GM21723 (cell line): ENCODE results near the gene LPO.

Source experiments
- ATAC-seq: cut with Tn5 transposase; IDR thresholded peaks from one replicate; pipeline ENCODE4 v1.9.1; 2021; ENCODE audit warnings: mild to moderate bottlenecking, moderate library complexity; ENCODE audit not compliant: unreplicated experiment

Gene LPO

GRCh38 chr17:58228679-58229078 is 9.7 kb upstream of the LPO start:
- ATAC-seq = no peak

GRCh38 chr17:58229384-58229783 is 9.0 kb upstream of the LPO start:
- no peak for ATAC-seq

- ATAC-seq = no peak
These were observed 8.5 kb upstream of the LPO start for GRCh38 chr17:58229881-58230280.

- ATAC-seq = no peak
These were observed 6.7 kb upstream of the LPO start for GRCh38 chr17:58231641-58232040.

GRCh38 chr17:58232707-58233156 is 5.7 kb upstream of the LPO start:
- peak; percentile 78 for ATAC-seq

- peak; percentile 65 for ATAC-seq
These were observed 4.8 kb upstream of the LPO start for GRCh38 chr17:58233543-58233942.

GRCh38 chr17:58234512-58234911 is 3.9 kb upstream of the LPO start:
- no peak for ATAC-seq

- ATAC-seq = no peak
These were observed 2.6 kb upstream of the LPO start for GRCh38 chr17:58235821-58236220.

- no peak for ATAC-seq
These were observed 2.0 kb upstream of the LPO start for GRCh38 chr17:58236394-58236793.

GRCh38 chr17:58239987-58240386 is 1.6 kb downstream of the LPO start:
- no peak for ATAC-seq

GRCh38 chr17:58242171-58242784 is 3.9 kb downstream of the LPO start:
- no peak for ATAC-seq

- no peak for ATAC-seq
These were observed 6.6 kb downstream of the LPO start for GRCh38 chr17:58244963-58245362.

- no peak for ATAC-seq
These were observed 7.2 kb downstream of the LPO start for GRCh38 chr17:58245428-58246103.

- ATAC-seq = no peak
These were observed 7.8 kb downstream of the LPO start for GRCh38 chr17:58246104-58246740.

- ATAC-seq = no peak
These were observed 8.4 kb downstream of the LPO start for GRCh38 chr17:58246781-58247180.

- ATAC-seq = no peak
These were observed 9.4 kb downstream of the LPO start for GRCh38 chr17:58247511-58248363.

GRCh38 chr17:58248955-58249269 is 10.5 kb downstream of the LPO start:
- no peak for ATAC-seq

GRCh38 chr17:58249270-58250133 is 11.1 kb downstream of the LPO start:
- ATAC-seq = no peak

GRCh38 chr17:58250344-58251011 is 12.1 kb downstream of the LPO start:
- ATAC-seq = no peak

GRCh38 chr17:58252141-58252540 is 13.8 kb downstream of the LPO start:
- no peak for ATAC-seq
